GM23338 (cell line): Measurements from ENCODE around the gene LMX1B. TPM values are rescaled to one million over a fixed set of nuclear protein-coding genes. Genes with fewer than 3 reads are reported as not detected.

Experiments
- ATAC-seq: fragments of 200-7000 bp; cut with Tn5 transposase; 3 replicates; pipeline ENCODE4 v1.9.1; 2020
- DNase-seq: peaks from one replicate; pipeline ENCODE4 v3.0.0-alpha.2; 2015; ENCODE audit warnings: low spot score
- H2AFZ ChIP-seq: fragments of 200-600 bp; sonication (generic); 2 replicates; pipeline ENCODE4 v1.8.0; 2016; ENCODE audit warnings: antibody characterized with exemption, mild to moderate bottlenecking, moderate library complexity
- H3F3A ChIP-seq: fragments of 200-600 bp; sonication (generic); replicated peaks from 2 replicates; pipeline ENCODE4 v1.8.0; 2017; ENCODE audit warnings: antibody characterized with exemption, mixed run types, low read depth
- H3K27ac ChIP-seq: fragments of 200-600 bp; sonication (generic); 2 replicates; pipeline ENCODE4 v1.6.1; 2016; ENCODE audit warnings: low read depth
- H3K27me3 ChIP-seq: fragments of 200-600 bp; sonication (generic); 2 replicates; pipeline ENCODE4 v1.8.0; 2016; ENCODE audit warnings: mild to moderate bottlenecking, mixed run types, moderate library complexity; ENCODE audit not compliant: insufficient read depth
- H3K36me3 ChIP-seq: fragments of 200-600 bp; sonication (generic); 2 replicates; pipeline ENCODE4 v1.8.0; 2016; ENCODE audit warnings: mild to moderate bottlenecking; ENCODE audit not compliant: insufficient read depth
- H3K4me1 ChIP-seq: fragments of 200-600 bp; sonication (generic); 2 replicates; pipeline ENCODE4 v1.8.0; 2016; ENCODE audit warnings: mild to moderate bottlenecking, moderate library complexity; ENCODE audit not compliant: insufficient read depth
- H3K4me2 ChIP-seq: fragments of 200-600 bp; sonication (generic); 2 replicates; pipeline ENCODE4 v1.7.1; 2017; ENCODE audit warnings: mixed run types
- H3K4me3 ChIP-seq: fragments of 200-600 bp; sonication (generic); 2 replicates; pipeline ENCODE4 v1.6.1; 2016; ENCODE audit warnings: mixed run types
- H3K79me2 ChIP-seq: fragments of 200-600 bp; sonication (generic); replicated peaks from 2 replicates; pipeline ENCODE4 v1.8.0; 2017; ENCODE audit warnings: mild to moderate bottlenecking; ENCODE audit not compliant: insufficient read depth
- H3K9me2 ChIP-seq: fragments of 200-600 bp; sonication (generic); 2 replicates; pipeline ENCODE4 v1.8.0; 2017; ENCODE audit not compliant: insufficient read depth
- H4K20me1 ChIP-seq: fragments of 200-600 bp; sonication (generic); replicated peaks from 2 replicates; pipeline ENCODE4 v1.8.0; 2017; ENCODE audit warnings: mild to moderate bottlenecking; ENCODE audit not compliant: insufficient read depth
- H3K27ac Mint-ChIP-seq: 2 replicates; pipeline ENCODE4 v1.8.0; 2020; ENCODE audit warnings: inconsistent platforms, mild to moderate bottlenecking, moderate library complexity, mixed read lengths
- H3K27me3 Mint-ChIP-seq: 3 replicates; pipeline ENCODE4 v1.8.0; 2022; ENCODE audit warnings: low read depth, mild to moderate bottlenecking, moderate library complexity, mixed read lengths, inconsistent platforms; ENCODE audit not compliant: insufficient read depth, poor library complexity
- H3K36me3 Mint-ChIP-seq: 3 replicates; pipeline ENCODE4 v1.8.0; 2021; ENCODE audit warnings: low read depth, mild to moderate bottlenecking, inconsistent platforms, moderate library complexity, mixed read lengths
- H3K4me1 Mint-ChIP-seq: 3 replicates; pipeline ENCODE4 v1.8.0; 2020; ENCODE audit warnings: mild to moderate bottlenecking, inconsistent platforms, mixed read lengths
- H3K4me3 Mint-ChIP-seq: 3 replicates; pipeline ENCODE4 v1.8.0; 2021; ENCODE audit warnings: moderate library complexity, mild to moderate bottlenecking, inconsistent platforms, mixed read lengths
- H3K9me3 Mint-ChIP-seq: 3 replicates; pipeline ENCODE4 v1.8.0; 2020; ENCODE audit warnings: moderate library complexity, mild to moderate bottlenecking, inconsistent platforms, mixed read lengths
- ETS1 ChIP-seq: IDR thresholded peaks from 2 replicates; pipeline ENCODE4 v1.6.1; 2016; ENCODE audit warnings: antibody characterized with exemption
- EZH2 ChIP-seq: fragments of 200-600 bp; sonication (generic); IDR thresholded peaks from one replicate; pipeline ENCODE4 v1.8.0; 2017; ENCODE audit warnings: antibody characterized with exemption, mild to moderate bottlenecking, low read depth; ENCODE audit not compliant: unreplicated experiment
- JUNB ChIP-seq: IDR thresholded peaks from one replicate; pipeline ENCODE4 v1.6.1; 2016; ENCODE audit warnings: antibody characterized with exemption; ENCODE audit not compliant: unreplicated experiment
- POLR2AphosphoS5 ChIP-seq: IDR thresholded peaks from 2 replicates; pipeline ENCODE4 v1.6.1; 2016; ENCODE audit warnings: antibody characterized with exemption, low read depth
- ZNF114 ChIP-seq: fragments of 250-450 bp; sonication (Bioruptor Pico); IDR thresholded peaks from 2 replicates; pipeline ENCODE4 v1.5.0; 2020; ENCODE audit warnings: mild to moderate bottlenecking, moderate library complexity
- ZNF331 ChIP-seq: fragments of 250-450 bp; sonication (Bioruptor Pico); IDR thresholded peaks from 2 replicates; pipeline ENCODE4 v1.5.0; 2020; ENCODE audit warnings: low read depth, mild to moderate bottlenecking, moderate library complexity
- polyA plus RNA-seq: library from polyadenylated mRNA; unstranded; fragments of >200 nt; fragmentation: Nextera tagmentation; extraction: Ambion mirVana; gene quantifications from 2 replicates; pipeline ENCODE4 v1.2.1, GENCODE V29; 2016
- total RNA-seq: library from RNA; depleted of rRNA; stranded (reverse); fragments of >200 nt; shearing (Covaris generic); gene quantifications from 2 replicates; pipeline ENCODE4 v1.2.3, GENCODE V29; 2014
- TF ChIP-seq, protein P1 (sequence below): fragments of 250-450 bp; sonication (Bioruptor Pico); IDR thresholded peaks from 2 replicates; pipeline ENCODE4 v1.5.0; 2020; ENCODE audit warnings: mild to moderate bottlenecking, moderate library complexity
- TF ChIP-seq, protein P2 (sequence below), 2 experiments: fragments of 200-600 bp in 1 of 2; sonication (generic) in 1 of 2; conservative IDR thresholded peaks; 2 replicates each; pipeline versions ENCODE4 v1.5.1 to v1.6.1; 2016 to 2017; ENCODE audit warnings: antibody characterized with exemption in 2 of 2, low read depth in 2 of 2, mild to moderate bottlenecking in 2 of 2, moderate library complexity in 1 of 2

The LMX1B gene
- total and polyA plus RNA-seq, 2 experiments from 2014 or later: 0.08 to 0.21 TPM

DNA sequence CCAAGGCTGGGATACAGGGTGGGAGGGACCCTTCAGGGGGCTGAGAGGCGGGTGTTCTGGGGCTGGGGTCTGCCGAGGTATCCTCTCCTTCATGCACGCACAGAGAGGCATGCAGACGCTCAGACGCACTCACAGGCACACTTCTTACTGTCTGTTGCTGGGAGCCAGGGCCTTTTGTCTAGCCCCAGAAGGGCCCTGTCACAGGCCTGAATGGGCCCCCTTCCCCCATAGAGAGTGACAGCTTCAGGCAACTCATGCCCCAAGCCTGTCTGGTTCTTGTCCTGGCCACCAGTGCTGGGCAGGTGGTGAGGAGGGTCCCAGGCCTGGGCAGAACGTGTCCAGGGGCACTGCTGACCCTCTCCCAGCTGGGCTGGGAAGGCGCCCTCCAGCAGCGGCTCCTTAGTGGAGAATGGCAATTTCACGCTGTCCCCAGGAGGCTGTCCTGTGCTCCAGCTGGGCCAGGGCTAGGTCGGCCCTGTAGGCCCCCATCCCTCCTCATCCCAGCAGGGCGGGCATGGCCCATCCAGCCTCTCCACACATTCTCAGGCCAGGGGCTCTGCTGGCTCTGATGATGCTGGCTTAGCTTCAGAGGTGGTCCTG is 45.3 kb downstream of the LMX1B start:
- no peak overlapping the region for H3K4me3 ChIP-seq
- Mint-ChIP-seq H3K36me3 (no peaks in the 10 kb centered on the region), H3K9me3 (no peaks in the 10 kb centered on the region), H3K4me1 (peaks cover 16% of the 10 kb centered on the region), H3K27ac (no peak overlapping the region), H3K27me3 (peaks cover 19% of the 10 kb centered on the region), H3K4me3 (no peak overlapping the region)
- no peak overlapping the region for H3K27ac ChIP-seq
- H3K9me2 ChIP-seq: no peaks in the 10 kb centered on the region
- no peak overlapping the region for H3K4me2 ChIP-seq
- H3K4me1 ChIP-seq: peaks cover 21% of the 10 kb centered on the region
- DNase-seq (no peak), ATAC-seq (no peak)
- no peak overlapping the region for H2AFZ ChIP-seq
- no peaks in the 10 kb centered on the region for H3K27me3 ChIP-seq
- no peaks in the 10 kb centered on the region for H3K79me2 ChIP-seq
- H4K20me1 ChIP-seq: no peaks in the 10 kb centered on the region
- no peaks in the 10 kb centered on the region for H3K36me3 ChIP-seq
- H3F3A ChIP-seq: peaks cover 11% of the 10 kb centered on the region
- no peak for TF ChIP-seq JUNB
- TF ChIP-seq, protein P1, sequence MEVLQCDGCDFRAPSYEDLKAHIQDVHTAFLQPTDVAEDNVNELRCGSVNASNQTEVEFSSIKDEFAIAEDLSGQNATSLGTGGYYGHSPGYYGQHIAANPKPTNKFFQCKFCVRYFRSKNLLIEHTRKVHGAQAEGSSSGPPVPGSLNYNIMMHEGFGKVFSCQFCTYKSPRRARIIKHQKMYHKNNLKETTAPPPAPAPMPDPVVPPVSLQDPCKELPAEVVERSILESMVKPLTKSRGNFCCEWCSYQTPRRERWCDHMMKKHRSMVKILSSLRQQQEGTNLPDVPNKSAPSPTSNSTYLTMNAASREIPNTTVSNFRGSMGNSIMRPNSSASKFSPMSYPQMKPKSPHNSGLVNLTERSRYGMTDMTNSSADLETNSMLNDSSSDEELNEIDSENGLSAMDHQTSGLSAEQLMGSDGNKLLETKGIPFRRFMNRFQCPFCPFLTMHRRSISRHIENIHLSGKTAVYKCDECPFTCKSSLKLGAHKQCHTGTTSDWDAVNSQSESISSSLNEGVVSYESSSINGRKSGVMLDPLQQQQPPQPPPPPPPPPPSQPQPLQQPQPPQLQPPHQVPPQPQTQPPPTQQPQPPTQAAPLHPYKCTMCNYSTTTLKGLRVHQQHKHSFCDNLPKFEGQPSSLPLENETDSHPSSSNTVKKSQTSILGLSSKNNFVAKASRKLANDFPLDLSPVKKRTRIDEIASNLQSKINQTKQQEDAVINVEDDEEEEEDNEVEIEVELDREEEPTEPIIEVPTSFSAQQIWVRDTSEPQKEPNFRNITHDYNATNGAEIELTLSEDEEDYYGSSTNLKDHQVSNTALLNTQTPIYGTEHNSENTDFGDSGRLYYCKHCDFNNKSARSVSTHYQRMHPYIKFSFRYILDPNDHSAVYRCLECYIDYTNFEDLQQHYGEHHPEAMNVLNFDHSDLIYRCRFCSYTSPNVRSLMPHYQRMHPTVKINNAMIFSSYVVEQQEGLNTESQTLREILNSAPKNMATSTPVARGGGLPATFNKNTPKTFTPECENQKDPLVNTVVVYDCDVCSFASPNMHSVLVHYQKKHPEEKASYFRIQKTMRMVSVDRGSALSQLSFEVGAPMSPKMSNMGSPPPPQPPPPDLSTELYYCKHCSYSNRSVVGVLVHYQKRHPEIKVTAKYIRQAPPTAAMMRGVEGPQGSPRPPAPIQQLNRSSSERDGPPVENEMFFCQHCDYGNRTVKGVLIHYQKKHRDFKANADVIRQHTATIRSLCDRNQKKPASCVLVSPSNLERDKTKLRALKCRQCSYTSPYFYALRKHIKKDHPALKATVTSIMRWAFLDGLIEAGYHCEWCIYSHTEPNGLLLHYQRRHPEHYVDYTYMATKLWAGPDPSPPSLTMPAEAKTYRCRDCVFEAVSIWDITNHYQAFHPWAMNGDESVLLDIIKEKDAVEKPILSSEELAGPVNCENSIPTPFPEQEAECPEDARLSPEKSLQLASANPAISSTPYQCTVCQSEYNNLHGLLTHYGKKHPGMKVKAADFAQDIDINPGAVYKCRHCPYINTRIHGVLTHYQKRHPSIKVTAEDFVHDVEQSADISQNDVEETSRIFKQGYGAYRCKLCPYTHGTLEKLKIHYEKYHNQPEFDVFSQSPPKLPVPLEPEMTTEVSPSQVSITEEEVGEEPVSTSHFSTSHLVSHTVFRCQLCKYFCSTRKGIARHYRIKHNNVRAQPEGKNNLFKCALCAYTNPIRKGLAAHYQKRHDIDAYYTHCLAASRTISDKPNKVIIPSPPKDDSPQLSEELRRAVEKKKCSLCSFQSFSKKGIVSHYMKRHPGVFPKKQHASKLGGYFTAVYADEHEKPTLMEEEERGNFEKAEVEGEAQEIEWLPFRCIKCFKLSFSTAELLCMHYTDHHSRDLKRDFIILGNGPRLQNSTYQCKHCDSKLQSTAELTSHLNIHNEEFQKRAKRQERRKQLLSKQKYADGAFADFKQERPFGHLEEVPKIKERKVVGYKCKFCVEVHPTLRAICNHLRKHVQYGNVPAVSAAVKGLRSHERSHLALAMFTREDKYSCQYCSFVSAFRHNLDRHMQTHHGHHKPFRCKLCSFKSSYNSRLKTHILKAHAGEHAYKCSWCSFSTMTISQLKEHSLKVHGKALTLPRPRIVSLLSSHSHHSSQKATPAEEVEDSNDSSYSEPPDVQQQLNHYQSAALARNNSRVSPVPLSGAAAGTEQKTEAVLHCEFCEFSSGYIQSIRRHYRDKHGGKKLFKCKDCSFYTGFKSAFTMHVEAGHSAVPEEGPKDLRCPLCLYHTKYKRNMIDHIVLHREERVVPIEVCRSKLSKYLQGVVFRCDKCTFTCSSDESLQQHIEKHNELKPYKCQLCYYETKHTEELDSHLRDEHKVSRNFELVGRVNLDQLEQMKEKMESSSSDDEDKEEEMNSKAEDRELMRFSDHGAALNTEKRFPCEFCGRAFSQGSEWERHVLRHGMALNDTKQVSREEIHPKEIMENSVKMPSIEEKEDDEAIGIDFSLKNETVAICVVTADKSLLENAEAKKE (CRISPR knock-in tag): no peak
- TF ChIP-seq POLR2AphosphoS5: no peak
- no peak for TF ChIP-seq ZNF331 (CRISPR knock-in tag)

- Histone ChIP-seq H3K79me2 (no peaks in the 10 kb centered on the region), H3K27me3 (peaks cover 5% of the 10 kb centered on the region; the same call in 1 of the 2 replicates), H4K20me1 (no peaks in the 10 kb centered on the region), H3K27ac (no peak overlapping the region), H3K4me1 (peaks cover 41% of the 10 kb centered on the region), H2AFZ (no peak overlapping the region), H3K4me3 (no peak overlapping the region), H3K9me2 (no peaks in the 10 kb centered on the region), H3K4me2 (no peak overlapping the region), H3F3A (peaks cover 16% of the 10 kb centered on the region), H3K36me3 (no peaks in the 10 kb centered on the region)
- no peak overlapping the region for H3K4me3 Mint-ChIP-seq
- ATAC-seq (no peak), DNase-seq (no peak)
- no peak overlapping the region for H3K27ac Mint-ChIP-seq
- H3K36me3 Mint-ChIP-seq: no peaks in the 10 kb centered on the region
- H3K4me1 Mint-ChIP-seq: peaks cover 30% of the 10 kb centered on the region
- H3K9me3 Mint-ChIP-seq: no peaks in the 10 kb centered on the region
- H3K27me3 Mint-ChIP-seq: peaks cover 23% of the 10 kb centered on the region
- no peak for TF ChIP-seq JUNB
- no peak for TF ChIP-seq POLR2AphosphoS5
- no peak for TF ChIP-seq ZNF114
- TF ChIP-seq EZH2: no peak
- TF ChIP-seq, protein P2, sequence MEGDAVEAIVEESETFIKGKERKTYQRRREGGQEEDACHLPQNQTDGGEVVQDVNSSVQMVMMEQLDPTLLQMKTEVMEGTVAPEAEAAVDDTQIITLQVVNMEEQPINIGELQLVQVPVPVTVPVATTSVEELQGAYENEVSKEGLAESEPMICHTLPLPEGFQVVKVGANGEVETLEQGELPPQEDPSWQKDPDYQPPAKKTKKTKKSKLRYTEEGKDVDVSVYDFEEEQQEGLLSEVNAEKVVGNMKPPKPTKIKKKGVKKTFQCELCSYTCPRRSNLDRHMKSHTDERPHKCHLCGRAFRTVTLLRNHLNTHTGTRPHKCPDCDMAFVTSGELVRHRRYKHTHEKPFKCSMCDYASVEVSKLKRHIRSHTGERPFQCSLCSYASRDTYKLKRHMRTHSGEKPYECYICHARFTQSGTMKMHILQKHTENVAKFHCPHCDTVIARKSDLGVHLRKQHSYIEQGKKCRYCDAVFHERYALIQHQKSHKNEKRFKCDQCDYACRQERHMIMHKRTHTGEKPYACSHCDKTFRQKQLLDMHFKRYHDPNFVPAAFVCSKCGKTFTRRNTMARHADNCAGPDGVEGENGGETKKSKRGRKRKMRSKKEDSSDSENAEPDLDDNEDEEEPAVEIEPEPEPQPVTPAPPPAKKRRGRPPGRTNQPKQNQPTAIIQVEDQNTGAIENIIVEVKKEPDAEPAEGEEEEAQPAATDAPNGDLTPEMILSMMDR (conservative IDR thresholded peaks at IDR 0.05; ENCODE audit: low read depth in 2 of 2): no peak
- no peak for TF ChIP-seq ETS1
These were observed 47.4 kb downstream of the LMX1B start for GRCh38 chr9:126661122-126661520.
